Measurements from ENCODE around the gene CLDN3.

GRCh38 chr7:73746378-73746777 is 23.7 kb downstream of the CLDN3 start:
- no peak for TF ChIP-seq POLR2AphosphoS5 (IDR thresholded peaks at IDR 0.05)
- TF ChIP-seq EP300 (IDR thresholded peaks at IDR 0.05): no peak

All from upper lobe of left lung (tissue), 4 donors.